T-helper 17 cell (primary cell): ENCODE data around the gene CD47. TPM values are rescaled to one million over a fixed set of nuclear protein-coding genes. Genes with fewer than 3 reads are reported as not detected.

Source experiments
- ATAC-seq: fragments of 150-1000 bp; cut with Tn5 transposase; 2 replicates; pipeline ENCODE4 v1.10.0; 2021; ENCODE audit warnings: mild to moderate bottlenecking, moderate library complexity
- DNase-seq, 3 donors: peaks; one replicate each; pipeline versions ENCODE4 v3.0.0 to v3.0.0-alpha.2; 2020 to 2021
- H3K9me3 ChIP-seq: one replicate; pipeline ENCODE4 v1.7.0; 2013; ENCODE audit warnings: low read length, mild to moderate bottlenecking; ENCODE audit not compliant: control insufficient read depth, poor library complexity, severe bottlenecking
- H3K27ac Mint-ChIP-seq: one replicate; pipeline ENCODE4 v1.8.0; 2022; ENCODE audit warnings: mild to moderate bottlenecking, moderate library complexity, mixed read lengths
- H3K27me3 Mint-ChIP-seq: one replicate; pipeline ENCODE4 v1.8.0; 2022; ENCODE audit warnings: mixed read lengths
- H3K36me3 Mint-ChIP-seq: one replicate; pipeline ENCODE4 v1.8.0; 2022; ENCODE audit warnings: low read depth, mixed read lengths
- H3K4me1 Mint-ChIP-seq: one replicate; pipeline ENCODE4 v1.8.0; 2022; ENCODE audit warnings: mild to moderate bottlenecking, mixed read lengths
- H3K4me3 Mint-ChIP-seq: one replicate; pipeline ENCODE4 v1.8.0; 2022; ENCODE audit warnings: mild to moderate bottlenecking, moderate library complexity, mixed read lengths
- total RNA-seq, 4 donors: library from RNA in 2 of 4; stranded (reverse) in 2 of 4; gene quantifications; one replicate each; pipeline ENCODE4 v1.2.3 and lab custom pipeline; 2022 to 2026

The CD47 gene
- total RNA-seq, 2 donors from 2014 or later = 150 to 170 TPM

DNA sequence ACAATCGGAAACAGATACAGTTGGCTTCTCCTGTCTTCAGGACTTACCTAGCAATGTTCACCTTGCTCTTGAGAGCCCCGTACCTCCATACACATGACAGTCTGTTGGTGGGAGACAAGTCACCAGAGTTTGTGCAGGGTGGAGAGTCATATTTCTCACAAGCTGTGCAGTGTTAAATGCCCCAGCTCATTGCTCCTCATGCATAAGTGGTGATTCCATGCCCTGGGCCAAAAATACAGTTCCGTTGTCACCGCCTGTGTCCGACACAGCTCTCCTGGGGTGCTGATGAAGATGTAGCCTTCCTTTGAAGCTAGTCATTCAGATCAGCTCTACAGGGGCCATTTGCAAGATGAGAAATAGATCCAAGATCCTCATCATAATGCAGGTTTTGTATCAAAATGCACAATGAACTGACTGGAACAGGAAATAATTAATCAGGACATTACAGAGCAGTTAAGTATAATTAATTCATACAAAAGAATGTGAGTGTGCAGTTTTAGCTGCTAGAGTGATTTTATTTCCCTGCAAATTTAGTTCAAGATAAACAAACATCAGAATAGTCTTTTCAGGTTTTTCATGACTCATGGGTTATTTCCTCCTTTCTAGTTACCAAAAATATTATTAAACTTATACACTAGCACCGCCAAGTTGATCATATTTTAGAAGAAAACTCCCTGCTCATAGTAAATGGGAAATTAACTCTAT lies 66.5 kb downstream of the CD47 start:
- no peaks in the 10 kb centered on the region for H3K9me3 ChIP-seq
- Mint-ChIP-seq H3K4me1 (peaks cover 4% of the 10 kb centered on the region), H3K4me3 (no peak overlapping the region), H3K27ac (no peak overlapping the region), H3K27me3 (no peaks in the 10 kb centered on the region), H3K36me3 (peaks cover 2% of the 10 kb centered on the region)
- DNase-seq (no peak), ATAC-seq (no peak)

- Mint-ChIP-seq H3K4me1 (peaks cover 4% of the 10 kb centered on the region), H3K4me3 (no peak overlapping the region), H3K36me3 (peaks cover 2% of the 10 kb centered on the region), H3K27ac (no peak overlapping the region), H3K27me3 (no peaks in the 10 kb centered on the region)
- ATAC-seq = no peak
- no peak for DNase-seq
- H3K9me3 ChIP-seq = no peaks in the 10 kb centered on the region
Observed at GRCh38 chr3:108022256-108023150, 68.3 kb downstream of the CD47 start.

DNA sequence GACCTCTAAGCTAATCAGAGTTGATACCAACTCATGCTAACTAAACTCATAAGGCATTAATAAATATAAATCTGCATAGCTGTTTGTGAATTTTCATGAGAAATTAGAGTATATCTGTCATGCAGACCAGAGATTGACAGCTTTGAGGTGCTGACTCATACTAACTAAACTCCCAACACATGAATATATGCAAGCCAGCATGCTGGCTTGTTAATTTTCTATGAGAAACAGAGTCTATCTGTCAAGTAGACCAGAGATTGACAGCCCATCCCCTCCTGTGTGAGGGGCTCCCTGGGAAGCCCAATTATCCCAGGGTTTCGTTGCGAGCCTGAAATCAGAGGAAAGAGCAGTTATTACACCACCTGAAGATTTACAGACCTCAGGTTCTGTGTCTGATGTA lies 69.3 kb downstream of the CD47 start:
- H3K4me1 Mint-ChIP-seq = peaks cover 4% of the 10 kb centered on the region
- H3K9me3 ChIP-seq = no peaks in the 10 kb centered on the region
- no peak for DNase-seq
- no peaks in the 10 kb centered on the region for H3K27me3 Mint-ChIP-seq
- H3K4me3 Mint-ChIP-seq = no peak overlapping the region
- ATAC-seq = no peak
- H3K36me3 Mint-ChIP-seq = peaks cover 4% of the 10 kb centered on the region
- no peak overlapping the region for H3K27ac Mint-ChIP-seq

- ATAC-seq (no peak), DNase-seq (no peak)
- H3K27ac Mint-ChIP-seq = no peak overlapping the region
- H3K27me3 Mint-ChIP-seq = no peaks in the 10 kb centered on the region
- H3K4me1 Mint-ChIP-seq = peaks cover 4% of the 10 kb centered on the region
- H3K36me3 Mint-ChIP-seq = peaks cover 4% of the 10 kb centered on the region
- no peak overlapping the region for H3K4me3 Mint-ChIP-seq
- no peaks in the 10 kb centered on the region for H3K9me3 ChIP-seq
Observed at GRCh38 chr3:108021131-108021530, 69.7 kb downstream of the CD47 start.

DNA sequence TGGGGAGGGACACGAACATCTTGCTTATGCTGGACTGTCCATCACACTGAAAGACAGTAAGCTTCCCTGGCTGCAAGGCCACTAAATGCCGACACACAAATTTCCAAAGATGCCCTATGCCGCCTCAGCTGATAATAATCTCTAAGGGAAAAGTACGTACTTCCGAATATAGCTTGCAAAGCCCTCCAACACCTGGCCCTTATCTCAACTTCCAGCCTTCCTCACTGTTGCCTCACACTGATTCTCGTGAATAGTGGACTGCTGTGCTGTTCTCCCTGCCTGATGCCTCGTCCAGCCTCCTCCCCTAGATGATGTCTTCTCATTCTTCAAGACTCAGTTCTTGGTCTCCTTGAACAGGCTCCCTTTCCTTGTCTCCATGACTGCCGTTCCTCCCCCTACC lies 72.3 kb downstream of the CD47 start:
- Mint-ChIP-seq H3K4me3 (no peak overlapping the region), H3K4me1 (peaks cover 1% of the 10 kb centered on the region), H3K36me3 (peaks cover 4% of the 10 kb centered on the region), H3K27me3 (no peaks in the 10 kb centered on the region), H3K27ac (peak overlapping the region; percentile 1)
- DNase-seq = no peak
- H3K9me3 ChIP-seq = no peaks in the 10 kb centered on the region
- no peak for ATAC-seq

DNA sequence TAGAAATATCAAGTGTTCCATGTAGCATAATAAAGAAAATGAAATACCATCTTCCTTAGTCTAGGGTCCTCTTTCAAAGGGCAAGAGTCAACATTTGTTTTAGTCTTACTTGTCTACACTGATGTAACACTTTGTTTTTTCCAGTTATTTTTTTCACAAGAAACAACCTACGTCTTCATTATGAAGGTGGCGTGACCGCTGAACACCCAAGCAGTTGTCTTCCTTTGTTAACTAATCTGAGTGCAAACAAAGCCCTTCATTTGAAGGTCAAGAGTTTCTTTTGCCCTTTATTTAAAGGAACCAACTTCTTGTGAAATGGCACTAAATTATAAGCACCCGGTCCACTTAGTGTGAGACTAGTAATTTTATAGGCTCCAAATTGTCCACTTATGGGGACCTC lies 73.2 kb downstream of the CD47 start:
- Mint-ChIP-seq H3K36me3 (peaks cover 4% of the 10 kb centered on the region), H3K4me3 (no peak overlapping the region), H3K27me3 (no peaks in the 10 kb centered on the region), H3K4me1 (no peaks in the 10 kb centered on the region), H3K27ac (no peak overlapping the region)
- no peak for ATAC-seq
- no peak for DNase-seq
- no peaks in the 10 kb centered on the region for H3K9me3 ChIP-seq

DNA sequence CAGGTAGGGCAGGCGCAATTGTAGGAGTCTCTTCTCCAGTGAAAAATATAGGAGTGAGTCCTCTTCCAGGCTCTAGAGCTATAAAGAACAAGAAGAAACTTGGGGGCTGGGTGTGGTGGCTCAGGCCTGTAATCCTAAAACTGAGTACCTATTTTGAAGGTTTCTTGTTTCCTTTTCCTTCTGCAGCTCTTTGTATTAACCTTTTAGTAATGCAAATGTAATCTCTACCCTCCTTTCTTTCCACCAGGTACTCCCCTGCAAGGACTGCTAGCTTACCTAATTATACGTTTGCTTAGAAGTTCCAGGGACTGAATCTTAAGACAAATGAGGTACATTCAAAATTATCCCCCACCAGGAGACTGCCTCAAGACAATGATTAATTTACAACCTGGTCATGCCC lies 75.9 kb downstream of the CD47 start:
- no peak for ATAC-seq
- H3K4me3 Mint-ChIP-seq = no peak overlapping the region
- H3K27me3 Mint-ChIP-seq = no peaks in the 10 kb centered on the region
- peaks cover 2% of the 10 kb centered on the region for H3K36me3 Mint-ChIP-seq
- no peak for DNase-seq
- H3K9me3 ChIP-seq = no peaks in the 10 kb centered on the region
- no peak overlapping the region for H3K27ac Mint-ChIP-seq
- H3K4me1 Mint-ChIP-seq = peaks cover 3% of the 10 kb centered on the region

DNA sequence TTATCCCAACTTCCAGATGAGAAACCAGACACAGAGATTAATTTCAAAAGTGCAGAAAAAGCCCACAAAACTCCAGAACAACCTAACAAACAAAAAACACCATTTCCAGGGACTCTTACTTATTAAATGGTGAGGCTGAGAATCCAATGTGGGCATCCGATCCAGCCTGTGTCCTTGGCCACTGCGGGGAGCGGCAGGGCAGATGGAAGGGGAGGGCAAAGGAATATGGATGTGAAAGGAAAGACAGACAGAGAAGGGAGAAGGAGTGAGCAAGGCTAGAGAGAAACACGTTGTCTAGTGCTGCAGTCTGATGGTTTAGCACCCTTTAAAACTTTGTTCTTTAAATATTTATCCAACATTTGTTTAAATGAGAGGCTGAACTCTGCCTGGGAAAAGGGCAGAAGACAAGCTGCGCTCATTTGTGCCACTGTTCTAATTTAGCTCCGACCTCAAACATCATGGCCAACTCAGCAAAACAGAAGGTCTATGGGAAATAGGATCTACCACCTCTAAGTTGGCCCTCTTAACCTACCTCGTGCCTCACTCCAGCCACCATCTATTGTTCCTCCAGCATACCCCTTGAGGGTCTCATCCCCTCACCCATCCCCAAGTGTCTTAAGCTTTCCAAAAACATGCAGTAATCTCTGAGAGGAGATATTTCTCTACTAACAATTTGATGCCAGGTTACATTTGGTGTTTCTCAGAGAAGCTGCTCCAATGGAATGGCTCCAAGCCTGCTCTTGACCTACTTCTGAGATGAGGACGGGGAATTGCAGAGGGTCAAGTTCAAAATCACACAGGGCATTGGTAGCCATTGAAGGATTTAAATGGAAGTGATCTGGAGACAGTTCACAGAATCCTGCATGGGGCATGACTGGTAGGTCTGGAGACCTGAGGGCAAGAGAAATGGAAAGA lies 77.4 kb downstream of the CD47 start:
- H3K9me3 ChIP-seq = no peaks in the 10 kb centered on the region
- Mint-ChIP-seq H3K27me3 (no peaks in the 10 kb centered on the region), H3K4me3 (no peak overlapping the region), H3K27ac (no peak overlapping the region), H3K36me3 (peaks cover 2% of the 10 kb centered on the region), H3K4me1 (peaks cover 3% of the 10 kb centered on the region)
- DNase-seq (no peak), ATAC-seq (no peak)

- H3K9me3 ChIP-seq = no peaks in the 10 kb centered on the region
- no peak overlapping the region for H3K27ac Mint-ChIP-seq
- peaks cover 2% of the 10 kb centered on the region for H3K36me3 Mint-ChIP-seq
- no peak for ATAC-seq
- H3K27me3 Mint-ChIP-seq = no peaks in the 10 kb centered on the region
- no peak overlapping the region for H3K4me3 Mint-ChIP-seq
- DNase-seq = no peak
- H3K4me1 Mint-ChIP-seq = peaks cover 3% of the 10 kb centered on the region
Observed at GRCh38 chr3:108012304-108012703, 78.5 kb downstream of the CD47 start.

GRCh38 chr3:108011616-108012015 lies 79.2 kb downstream of the CD47 start:
- H3K27ac Mint-ChIP-seq = no peak overlapping the region
- DNase-seq (no peak), ATAC-seq (no peak)
- H3K9me3 ChIP-seq = no peaks in the 10 kb centered on the region
- H3K4me1 Mint-ChIP-seq = peaks cover 3% of the 10 kb centered on the region
- H3K36me3 Mint-ChIP-seq = peaks cover under 1% of the 10 kb centered on the region
- no peaks in the 10 kb centered on the region for H3K27me3 Mint-ChIP-seq
- no peak overlapping the region for H3K4me3 Mint-ChIP-seq

- Mint-ChIP-seq H3K27me3 (no peaks in the 10 kb centered on the region), H3K4me1 (peaks cover 8% of the 10 kb centered on the region), H3K27ac (no peak overlapping the region), H3K4me3 (no peak overlapping the region), H3K36me3 (no peaks in the 10 kb centered on the region)
- DNase-seq = no peak
- H3K9me3 ChIP-seq = no peaks in the 10 kb centered on the region
- no peak for ATAC-seq
Observed at GRCh38 chr3:108008931-108009639, 81.7 kb downstream of the CD47 start.

- no peaks in the 10 kb centered on the region for H3K27me3 Mint-ChIP-seq
- ATAC-seq (no peak), DNase-seq (no peak)
- H3K4me3 Mint-ChIP-seq = no peak overlapping the region
- H3K36me3 Mint-ChIP-seq = no peaks in the 10 kb centered on the region
- no peaks in the 10 kb centered on the region for H3K9me3 ChIP-seq
- H3K27ac Mint-ChIP-seq = peak overlapping the region; percentile 27
- H3K4me1 Mint-ChIP-seq = peaks cover 8% of the 10 kb centered on the region
Observed at GRCh38 chr3:108008106-108008505, 82.7 kb downstream of the CD47 start.
